HCT116 (cell line): ENCODE results near the gene TUBB6. TPM values are rescaled to one million over a fixed set of nuclear protein-coding genes. Genes with fewer than 3 reads are reported as not detected.

Experiments used
- ATAC-seq: fragments of 200-7000 bp; cut with Tn5 transposase; 2 replicates; pipeline ENCODE4 v1.9.1; 2020; ENCODE audit warnings: mild to moderate bottlenecking, moderate library complexity
- BruUV-seq: library from RNA; stranded (reverse); fragments of 400-500 nt; replicated peaks from 2 replicates; lab custom pipeline; 2021; lab: Mats Ljungman, UMichigan
- CTCF ChIA-PET: fragments of 300-600 bp; sonication (Branson Sonifier 250); formaldehyde crosslinking; loops from one replicate; lab custom pipeline; 2021; ENCODE audit warnings: antibody characterized with exemption; lab: Charles Lee
- POLR2A ChIA-PET: fragments of 300-600, 350-600 bp; sonication (Branson Sonifier 250); formaldehyde crosslinking; loops from one replicate; lab custom pipeline; 2021; ENCODE audit warnings: antibody characterized with exemption; lab: Charles Lee
- RAD21 ChIA-PET, 2 experiments: fragments of 300-600 bp; sonication (Branson Sonifier 250); formaldehyde crosslinking; loops; one replicate each; lab custom pipeline; 2023; ENCODE audit warnings: low total read pairs in 2 of 2; ENCODE audit not compliant: uncharacterized antibody in 2 of 2, unreplicated experiment in 2 of 2, low non-redundant PET in 1 of 2; lab: Charles Lee
- DNase-seq: peaks from one replicate; pipeline ENCODE4 v3.0.0-alpha.2; 2010; ENCODE audit warnings: low read depth, low spot score
- H2AFZ ChIP-seq: fragments of 200-600 bp; shearing (Covaris generic), sonication (generic); 2 replicates; pipeline ENCODE4 v1.6.1; 2017; ENCODE audit warnings: low read depth, mixed run types, mixed read lengths, antibody characterized with exemption, low read length; ENCODE audit not compliant: poor library complexity, severe bottlenecking
- H3K27ac ChIP-seq: 2 replicates; pipeline ENCODE4 v1.5.1; 2012; ENCODE audit warnings: low read depth, low read length
- H3K27me3 ChIP-seq: fragments of 200-600 bp; sonication (generic); 2 replicates; pipeline ENCODE4 v1.6.1; 2016; ENCODE audit warnings: mixed run types, low read length, mixed read lengths; ENCODE audit not compliant: insufficient read depth
- H3K36me3 ChIP-seq, 2 experiments: fragments of 200-500 bp in 1 of 2; fragments of 200-600 bp in 1 of 2; sonication (Bioruptor generic) in 1 of 2; sonication (generic) in 1 of 2; 2 replicates each; pipeline versions ENCODE4 v1.5.1 to v1.6.1; 2014 to 2016; ENCODE audit warnings: low read length in 2 of 2, inconsistent platforms in 1 of 2, mixed read lengths in 1 of 2, mixed run types in 1 of 2; ENCODE audit not compliant: insufficient read depth in 2 of 2, control insufficient read depth in 1 of 2
- H3K4me1 ChIP-seq, 2 experiments: fragments of 200-600 bp in 1 of 2; sonication (generic) in 1 of 2; 2 replicates each; pipeline versions ENCODE4 v1.5.1 to v1.6.1; 2012 to 2017; ENCODE audit warnings: low read length in 2 of 2, inconsistent platforms in 1 of 2, mild to moderate bottlenecking in 1 of 2, mixed read lengths in 1 of 2, mixed run types in 1 of 2, moderate library complexity in 1 of 2; ENCODE audit not compliant: insufficient read depth in 2 of 2, control insufficient read depth in 1 of 2
- H3K4me2 ChIP-seq: fragments of 200-600 bp; sonication (generic); 2 replicates; pipeline ENCODE4 v1.6.1; 2017; ENCODE audit warnings: mixed run types, low read length, mixed read lengths
- H3K4me3 ChIP-seq, 2 experiments: fragments of 200-600 bp in 1 of 2; sonication (generic) in 1 of 2; replicated peaks in 1 of 2; 2 replicates each; pipeline ENCODE4 v1.5.1; 2011 to 2016; ENCODE audit warnings: low read length in 2 of 2, control low read depth in 1 of 2, low read depth in 1 of 2, mild to moderate bottlenecking in 1 of 2, mixed read lengths in 1 of 2, mixed run types in 1 of 2
- H3K79me2 ChIP-seq: fragments of 200-600 bp; sonication (generic); 2 replicates; pipeline ENCODE4 v1.6.1; 2017; ENCODE audit warnings: mild to moderate bottlenecking, mixed run types, low read length, moderate library complexity, mixed read lengths; ENCODE audit not compliant: insufficient read depth
- H3K9ac ChIP-seq: fragments of 200-600 bp; sonication (generic); 2 replicates; pipeline ENCODE4 v1.6.1; 2016; ENCODE audit warnings: low read length, mixed read lengths
- H3K9me2 ChIP-seq: fragments of 200-600 bp; sonication (generic), shearing (Covaris generic); 2 replicates; pipeline ENCODE4 v1.6.1; 2017; ENCODE audit warnings: mixed run types, mild to moderate bottlenecking, moderate library complexity; ENCODE audit not compliant: insufficient read depth
- H3K9me3 ChIP-seq, 2 experiments: fragments of 200-500 bp in 1 of 2; fragments of 200-600 bp in 1 of 2; sonication (Bioruptor generic) in 1 of 2; sonication (generic) in 1 of 2; 2 replicates each; pipeline ENCODE4 v1.6.1; 2014 to 2017; ENCODE audit warnings: low read length in 2 of 2, mixed read lengths in 2 of 2, inconsistent platforms in 1 of 2, low read depth in 1 of 2, mild to moderate bottlenecking in 1 of 2, mixed run types in 1 of 2, moderate library complexity in 1 of 2; ENCODE audit not compliant: control insufficient read depth in 1 of 2, insufficient read depth in 1 of 2
- H4K20me1 ChIP-seq: fragments of 200-600 bp; sonication (generic), shearing (Covaris generic); 2 replicates; pipeline ENCODE4 v1.6.1; 2017; ENCODE audit warnings: mixed run types, mild to moderate bottlenecking, moderate library complexity; ENCODE audit not compliant: insufficient read depth
- CBX3 ChIP-seq: IDR thresholded peaks from 2 replicates; pipeline ENCODE4 v1.6.1; 2012; ENCODE audit warnings: low read depth
- ELF1 ChIP-seq: IDR thresholded peaks from 2 replicates; pipeline ENCODE4 v1.6.1; 2012; ENCODE audit warnings: low read depth, borderline replicate concordance
- EZH2phosphoT487 ChIP-seq: fragments of 200-600 bp; IDR thresholded peaks from 2 replicates; pipeline ENCODE4 v1.6.1; 2018; ENCODE audit warnings: antibody characterized with exemption, borderline replicate concordance
- JUND ChIP-seq: IDR thresholded peaks from 2 replicates; pipeline ENCODE4 v1.6.1; 2012
- POLR2A ChIP-seq: IDR thresholded peaks from 2 replicates; pipeline ENCODE4 v1.7.0; 2011; ENCODE audit warnings: borderline replicate concordance; ENCODE audit not compliant: insufficient read depth, insufficient read length; ENCODE audit errors: extremely low read depth
- POLR2AphosphoS5 ChIP-seq: IDR thresholded peaks from 2 replicates; pipeline ENCODE4 v1.6.1; 2011; ENCODE audit warnings: mild to moderate bottlenecking, low read depth, low read length, moderate library complexity
- RAD21 ChIP-seq: IDR thresholded peaks from 2 replicates; pipeline ENCODE4 v1.6.1; 2012; ENCODE audit warnings: low read depth, mild to moderate bottlenecking
- SP1 ChIP-seq: IDR thresholded peaks from 2 replicates; pipeline ENCODE4 v1.6.1; 2012; ENCODE audit warnings: low read depth
- SRF ChIP-seq: IDR thresholded peaks from 2 replicates; pipeline ENCODE4 v1.6.1; 2012; ENCODE audit warnings: low read depth
- TCF7L2 ChIP-seq: IDR thresholded peaks from 2 replicates; pipeline ENCODE4 v1.7.0; 2011; ENCODE audit warnings: borderline replicate concordance, inconsistent platforms; ENCODE audit not compliant: insufficient read depth, insufficient read length; ENCODE audit errors: extremely low read depth
- YY1 ChIP-seq: IDR thresholded peaks from 2 replicates; pipeline ENCODE4 v1.6.1; 2011; ENCODE audit warnings: low read length, low read depth, moderate library complexity, mild to moderate bottlenecking; ENCODE audit not compliant: insufficient replicate concordance; ENCODE audit errors: extremely low read depth
- intact Hi-C: fragments of 100-400 bp; cut with micrococcal nuclease; formaldehyde crosslinking; loops from 2 replicates; pipeline ENCODE4 v1.10.0; 2022
- total RNA-seq: library from RNA; stranded (reverse); gene quantifications from one replicate; pipeline ENCODE4 v1.2.1, GENCODE V29; 2021; ENCODE audit not compliant: unreplicated experiment
- TF ChIP-seq, protein P1 (sequence below), 3 experiments: fragments of 200-600 bp in 1 of 3; sonication (generic) in 1 of 3; IDR thresholded peaks in 2 of 3; conservative IDR thresholded peaks in 1 of 3; 2 replicates each; pipeline ENCODE4 v1.5.1; 2012 to 2017; ENCODE audit warnings: low read depth in 2 of 3, low read length in 2 of 3, antibody characterized with exemption in 1 of 3, borderline replicate concordance in 1 of 3, control low read depth in 1 of 3, mild to moderate bottlenecking in 1 of 3, mixed read lengths in 1 of 3, mixed run types in 1 of 3, moderate library complexity in 1 of 3; ENCODE audit not compliant: insufficient read depth in 1 of 3
- TF ChIP-seq, protein P2 (sequence below): IDR thresholded peaks from 2 replicates; pipeline ENCODE4 v1.6.1; 2012

TUBB6 gene
- total RNA-seq, 1 experiment from 2014 or later = 87.4 TPM

DNA sequence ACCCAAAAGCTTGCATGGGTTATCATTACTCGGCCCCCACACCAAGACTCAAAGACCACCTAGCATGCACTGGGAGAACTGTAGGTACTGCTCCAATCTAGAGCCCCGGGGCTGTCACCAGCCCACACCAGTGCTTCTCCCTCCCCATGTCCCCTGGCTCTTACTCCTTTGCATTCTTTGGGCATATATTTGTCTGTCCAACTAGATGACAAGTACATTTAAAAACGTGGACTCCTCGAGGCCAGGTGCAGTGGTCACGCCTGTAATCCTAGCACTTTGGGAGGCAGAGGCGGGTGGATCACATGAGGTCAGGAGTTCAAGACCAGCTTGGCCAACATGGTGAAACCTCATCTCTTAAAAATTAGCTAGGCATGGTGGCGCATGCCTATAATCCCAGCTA is 61.2 kb downstream of the TUBB6 start (continued):
- TF ChIP-seq SP1 (no peak), POLR2AphosphoS5 (no peak), YY1 (no peak)

DNA sequence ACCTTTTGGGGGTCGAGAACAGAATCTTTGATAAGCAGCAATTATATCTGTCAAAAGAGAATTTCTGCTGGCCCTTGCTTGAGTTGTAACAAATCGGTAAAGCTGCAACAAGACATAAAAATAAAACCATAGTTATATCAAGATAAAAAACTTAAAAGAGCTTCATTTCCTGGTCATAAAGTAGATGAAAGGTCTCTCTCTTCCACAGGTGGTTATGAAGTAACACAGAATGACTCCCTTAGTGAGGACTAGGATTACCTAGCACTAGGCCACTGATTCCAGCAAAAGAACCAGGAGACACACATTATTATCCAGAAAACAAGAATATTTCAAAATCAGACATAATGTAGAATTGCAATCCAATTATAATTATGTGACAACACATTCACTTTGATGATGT is 63.5 kb downstream of the TUBB6 start:
- ChIA-PET POLR2A (no interaction called here), CTCF (no interaction called here), RAD21 (no interaction called here)
- Histone ChIP-seq H3K27me3 (no peaks in the 10 kb centered on the region), H3K4me3 (no peak overlapping the region), H4K20me1 (no peaks in the 10 kb centered on the region; the same call in 1 of the 2 replicates), H3K27ac (no peak overlapping the region), H3K9me3 (no peaks in the 10 kb centered on the region), H3K4me1 (peaks cover 6 to 10% of the 10 kb centered on the region in 2 experiments), H3K9ac (no peak overlapping the region), H3K79me2 (peaks cover 89% of the 10 kb centered on the region), H3K36me3 (peaks cover 0 to 19% of the 10 kb centered on the region in 2 experiments; a peak in 2 of 4 replicates), H3K4me2 (no peak overlapping the region), H2AFZ (no peak overlapping the region), H3K9me2 (no peaks in the 10 kb centered on the region)
- intact Hi-C loops = no loop called here
- TF ChIP-seq RAD21 (no peak), JUND (no peak), CBX3 (no peak), TCF7L2 (no peak), ELF1 (no peak), SRF (no peak), YY1 (no peak), EZH2phosphoT487 (no peak), POLR2A (no peak)
- TF ChIP-seq, protein P1, sequence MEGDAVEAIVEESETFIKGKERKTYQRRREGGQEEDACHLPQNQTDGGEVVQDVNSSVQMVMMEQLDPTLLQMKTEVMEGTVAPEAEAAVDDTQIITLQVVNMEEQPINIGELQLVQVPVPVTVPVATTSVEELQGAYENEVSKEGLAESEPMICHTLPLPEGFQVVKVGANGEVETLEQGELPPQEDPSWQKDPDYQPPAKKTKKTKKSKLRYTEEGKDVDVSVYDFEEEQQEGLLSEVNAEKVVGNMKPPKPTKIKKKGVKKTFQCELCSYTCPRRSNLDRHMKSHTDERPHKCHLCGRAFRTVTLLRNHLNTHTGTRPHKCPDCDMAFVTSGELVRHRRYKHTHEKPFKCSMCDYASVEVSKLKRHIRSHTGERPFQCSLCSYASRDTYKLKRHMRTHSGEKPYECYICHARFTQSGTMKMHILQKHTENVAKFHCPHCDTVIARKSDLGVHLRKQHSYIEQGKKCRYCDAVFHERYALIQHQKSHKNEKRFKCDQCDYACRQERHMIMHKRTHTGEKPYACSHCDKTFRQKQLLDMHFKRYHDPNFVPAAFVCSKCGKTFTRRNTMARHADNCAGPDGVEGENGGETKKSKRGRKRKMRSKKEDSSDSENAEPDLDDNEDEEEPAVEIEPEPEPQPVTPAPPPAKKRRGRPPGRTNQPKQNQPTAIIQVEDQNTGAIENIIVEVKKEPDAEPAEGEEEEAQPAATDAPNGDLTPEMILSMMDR (IDR thresholded peaks at IDR 0.05 in 2 of 3, conservative IDR thresholded peaks at IDR 0.05 in 1 of 3; ENCODE audit: borderline replicate concordance in 1 of 3, insufficient read depth in 1 of 3, low read depth in 2 of 3, low read length in 2 of 3) = no peak
- TF ChIP-seq, protein P2, sequence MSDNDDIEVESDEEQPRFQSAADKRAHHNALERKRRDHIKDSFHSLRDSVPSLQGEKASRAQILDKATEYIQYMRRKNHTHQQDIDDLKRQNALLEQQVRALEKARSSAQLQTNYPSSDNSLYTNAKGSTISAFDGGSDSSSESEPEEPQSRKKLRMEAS = no peak
- DNase-seq (no peak), ATAC-seq (no peak)
- no TSS peak for BruUV-seq
